A549 (cell line): ENCODE measurements around the gene TDRD9. TPM values are rescaled to one million over a fixed set of nuclear protein-coding genes. Genes with fewer than 3 reads are reported as not detected.

Source experiments
- ATAC-seq, 2 experiments: fragments of 200-7000 bp in 1 of 2; fragments of >200 bp in 1 of 2; cut with Nextera tagmentation in 1 of 2; cut with Tn5 transposase in 1 of 2; 3 replicates each; pipeline versions ENCODE4 v1.8.0 to v1.9.1; 2018 to 2020; ENCODE audit warnings: mild to moderate bottlenecking in 1 of 2, moderate library complexity in 1 of 2
- CTCF ChIA-PET: fragments of 300-600 bp; sonication (Branson Sonifier 250); formaldehyde crosslinking; extraction: SDS; loops from one replicate; lab custom pipeline; 2021; ENCODE audit warnings: antibody characterized with exemption, inconsistent platforms; lab: Yijun Ruan, JAX
- POLR2A ChIA-PET: fragments of 350-600 bp; formaldehyde crosslinking; extraction: SDS; loops from one replicate; lab custom pipeline; 2021; ENCODE audit warnings: antibody characterized with exemption, inconsistent platforms; lab: Yijun Ruan, JAX
- DNase-seq, 2 experiments: peaks; one replicate each; pipeline versions ENCODE4 v3.0.0 to v3.0.0-alpha.2; 2011 to 2016; ENCODE audit warnings: low read depth in 1 of 2, low spot score in 1 of 2
- FAIRE-seq: peaks from 2 replicates; lab custom pipeline; 2011; peaks lifted over from hg19 to GRCh38; lab: Jason Lieb, UNC
- H3K27ac ChIP-seq, 2 experiments: fragments of >200 bp; sonication (Bioruptor Twin); formaldehyde crosslinking; 3 replicates each; pipeline ENCODE4 v1.5.1; 2016 to 2017
- H3K4me1 ChIP-seq: fragments of >200 bp; sonication (Bioruptor Twin); formaldehyde crosslinking; 3 replicates; pipeline ENCODE4 v1.6.1; 2016
- H3K4me2 ChIP-seq: fragments of >200 bp; sonication (Bioruptor Twin); formaldehyde crosslinking; 3 replicates; pipeline ENCODE4 v1.6.1; 2016
- H3K4me3 ChIP-seq: fragments of >200 bp; sonication (Bioruptor Twin); formaldehyde crosslinking; 3 replicates; pipeline ENCODE4 v1.5.1; 2016
- H3K9me3 ChIP-seq: fragments of >200 bp; sonication (Bioruptor Twin); formaldehyde crosslinking; 3 replicates; pipeline ENCODE4 v1.6.1; 2016
- ATOH8 ChIP-seq: fragments of 250-450 bp; sonication (Bioruptor Pico); IDR thresholded peaks from 2 replicates; pipeline ENCODE4 v1.5.0; 2020; ENCODE audit warnings: low read depth, mild to moderate bottlenecking, moderate library complexity
- CBX2 ChIP-seq: fragments of 200-600 bp; sonication (generic); IDR thresholded peaks from 2 replicates; pipeline ENCODE4 v1.6.1; 2016; ENCODE audit warnings: low read depth, mild to moderate bottlenecking, borderline replicate concordance
- CEBPB ChIP-seq, 2 experiments: fragments of >200 bp in 1 of 2; sonication (Bioruptor Twin) in 1 of 2; formaldehyde crosslinking in 1 of 2; IDR thresholded peaks; 2 replicates each; pipeline ENCODE4 v1.6.1; 2012 to 2016
- EHMT2 ChIP-seq: fragments of 200-600 bp; sonication (generic); IDR thresholded peaks from 2 replicates; pipeline ENCODE4 v1.6.1; 2016; ENCODE audit warnings: antibody characterized with exemption, low read depth, mild to moderate bottlenecking, moderate library complexity
- EP300 ChIP-seq, 2 experiments: fragments of >200 bp; sonication (Bioruptor Twin); formaldehyde crosslinking; IDR thresholded peaks; 2 replicates in 1 of 2; 3 replicates in 1 of 2; pipeline ENCODE4 v1.6.1; 2016 to 2017
- FOSL2 ChIP-seq, 2 experiments: fragments of 450-650 bp in 1 of 2; fragments of >200 bp in 1 of 2; sonication (Bioruptor Twin) in 1 of 2; formaldehyde crosslinking; IDR thresholded peaks; 2 replicates each; pipeline versions ENCODE4 v1.5.0 to v1.6.1; 2016 to 2020; ENCODE audit warnings: mild to moderate bottlenecking in 1 of 2, moderate library complexity in 1 of 2
- HEYL ChIP-seq: fragments of 250-450 bp; sonication (Bioruptor Pico); IDR thresholded peaks from 2 replicates; pipeline ENCODE4 v1.8.0; 2021; ENCODE audit warnings: mild to moderate bottlenecking, moderate library complexity
- HOXA7 ChIP-seq: fragments of 250-450 bp; sonication (Bioruptor Pico); IDR thresholded peaks from 2 replicates; pipeline ENCODE4 v1.5.0; 2020; ENCODE audit warnings: mild to moderate bottlenecking, moderate library complexity
- HOXB13 ChIP-seq: fragments of 250-450 bp; sonication (Bioruptor Pico); IDR thresholded peaks from 2 replicates; pipeline ENCODE4 v1.5.0; 2020; ENCODE audit warnings: low read depth, mild to moderate bottlenecking, moderate library complexity
- JUN ChIP-seq, 2 experiments: fragments of >200 bp; sonication (Bioruptor Twin); formaldehyde crosslinking; IDR thresholded peaks; 2 replicates in 1 of 2; 3 replicates in 1 of 2; pipeline ENCODE4 v1.6.1; 2016 to 2017
- JUNB ChIP-seq: fragments of >200 bp; sonication (Bioruptor Twin); formaldehyde crosslinking; IDR thresholded peaks from 2 replicates; pipeline ENCODE4 v1.6.1; 2016
- KDM1A ChIP-seq: fragments of 200-600 bp; sonication (generic); IDR thresholded peaks from 2 replicates; pipeline ENCODE4 v1.6.1; 2016; ENCODE audit warnings: low read depth, mild to moderate bottlenecking
- MAFK ChIP-seq: fragments of 450-650 bp; IDR thresholded peaks from 2 replicates; pipeline ENCODE4 v1.6.1; 2014; ENCODE audit not compliant: partially characterized antibody
- MAZ ChIP-seq: fragments of 150-350 bp; IDR thresholded peaks from 2 replicates; pipeline ENCODE4 v1.6.1; 2014; ENCODE audit warnings: antibody characterized with exemption, low read depth, low read length, borderline replicate concordance
- NPAS2 ChIP-seq: fragments of 250-450 bp; sonication (Bioruptor Pico); IDR thresholded peaks from 2 replicates; pipeline ENCODE4 v1.8.0; 2022; ENCODE audit warnings: mild to moderate bottlenecking, moderate library complexity, borderline replicate concordance
- PHF8 ChIP-seq: fragments of 200-600 bp; sonication (generic); IDR thresholded peaks from 2 replicates; pipeline ENCODE4 v1.6.1; 2016; ENCODE audit warnings: low read depth, mild to moderate bottlenecking, antibody characterized with exemption, moderate library complexity, borderline replicate concordance
- POLR2A ChIP-seq: IDR thresholded peaks from 2 replicates; pipeline ENCODE4 v1.6.1; 2012; ENCODE audit warnings: mild to moderate bottlenecking, low read length
- RAD21 ChIP-seq, 2 experiments: fragments of >200 bp in 1 of 2; sonication (Bioruptor Twin) in 1 of 2; formaldehyde crosslinking in 1 of 2; IDR thresholded peaks in 1 of 2; conservative IDR thresholded peaks in 1 of 2; 2 replicates in 1 of 2; 3 replicates in 1 of 2; pipeline ENCODE4 v1.6.1; 2012 to 2018; ENCODE audit warnings: inconsistent platforms in 1 of 2
- RARB ChIP-seq: fragments of 250-450 bp; sonication (Bioruptor Pico); IDR thresholded peaks from 2 replicates; pipeline ENCODE4 v1.8.0; 2021; ENCODE audit warnings: mild to moderate bottlenecking, moderate library complexity
- RCOR1 ChIP-seq: fragments of 150-350 bp; IDR thresholded peaks from 2 replicates; pipeline ENCODE4 v1.6.1; 2014; ENCODE audit warnings: antibody characterized with exemption, low read length, low read depth
- TFCP2L1 ChIP-seq: fragments of 250-450 bp; sonication (Bioruptor Pico); IDR thresholded peaks from 2 replicates; pipeline ENCODE4 v1.5.0; 2021; ENCODE audit warnings: mild to moderate bottlenecking
- TP53 ChIP-seq: fragments of 250-450 bp; sonication (Bioruptor Pico); IDR thresholded peaks from 2 replicates; pipeline ENCODE4 v1.5.0; 2021; ENCODE audit warnings: mild to moderate bottlenecking, moderate library complexity
- WGBS: methylation state at CpG from one replicate; pipeline ENCODE4 v1.1.6; 2017; ENCODE audit errors: missing lambda C conversion rate; 5-methylcytosine and 5-hydroxymethylcytosine counted together
- polyA plus RNA-seq, 4 experiments: library from polyadenylated mRNA; depleted of rRNA in 3 of 4; stranded (reverse); fragments of >200 nt; fragmentation: RNase III in 1 of 4; extraction: RNeasy Plus Mini Kit Qiagen cat#74134 plus additional on column Dnase treatment in 1 of 4; gene quantifications; 2 replicates in 3 of 4; 3 replicates in 1 of 4; pipeline ENCODE4 v1.2.3, GENCODE V29; 2011 to 2017
- TF ChIP-seq, protein P1 (sequence below): fragments of 200-600 bp; sonication (generic); IDR thresholded peaks from 2 replicates; pipeline ENCODE4 v1.6.1; 2016; ENCODE audit warnings: antibody characterized with exemption, mild to moderate bottlenecking, moderate library complexity
- TF ChIP-seq, protein P2 (sequence below): fragments of 250-450 bp; sonication (Bioruptor Pico); IDR thresholded peaks from 2 replicates; pipeline ENCODE4 v1.5.0; 2021; ENCODE audit warnings: mild to moderate bottlenecking, moderate library complexity, borderline replicate concordance
- TF ChIP-seq, protein P3 (sequence below): fragments of >200 bp; sonication (Bioruptor Twin); formaldehyde crosslinking; IDR thresholded peaks from 2 replicates; pipeline ENCODE4 v1.6.1; 2016

Gene TDRD9
- polyA plus RNA-seq, 2 of the 4 experiments (the other 2 are of a cell fraction): 0.04 TPM; not detected in 1

DNA sequence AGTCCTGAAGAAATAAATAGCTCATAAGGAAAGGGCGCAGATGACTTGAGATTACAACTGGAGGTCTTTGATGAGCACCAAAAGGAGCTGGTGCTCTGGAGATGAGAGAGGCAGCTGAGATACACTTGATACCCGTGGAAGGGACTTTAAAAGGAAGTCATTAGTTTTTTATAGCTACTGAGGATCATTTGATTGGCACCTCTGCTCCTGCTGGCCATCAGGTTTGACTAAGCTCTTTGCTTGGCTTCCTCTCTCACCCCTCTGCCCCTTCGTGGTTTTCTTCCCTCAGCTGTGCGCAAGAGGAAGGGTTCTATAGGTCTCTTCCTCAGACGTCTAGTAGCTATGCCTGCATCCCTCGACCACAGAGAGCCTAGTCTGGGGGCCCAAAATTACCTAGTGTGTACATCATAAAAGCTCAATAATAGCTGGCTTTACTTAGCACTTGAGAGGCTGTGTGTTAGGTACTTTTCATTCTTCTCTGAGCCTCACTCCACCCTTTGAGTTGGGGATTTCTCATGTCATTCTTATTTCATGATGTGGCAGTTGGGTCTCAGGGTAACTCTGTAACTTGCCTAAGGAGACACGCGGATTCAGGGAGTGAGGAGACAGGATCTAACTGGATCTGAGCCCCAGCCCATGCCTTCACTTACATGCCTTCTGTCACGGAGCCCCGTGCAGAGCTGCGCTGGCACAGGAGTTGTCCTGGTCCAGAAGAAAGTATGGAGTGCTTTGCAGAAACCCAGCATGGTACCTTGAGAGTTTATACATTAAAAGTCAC is 88.8 kb downstream of the TDRD9 start:
- Histone ChIP-seq H3K9me3 (no peaks in the 10 kb centered on the region), H3K4me3 (no peak overlapping the region), H3K4me1 (peaks cover 10% of the 10 kb centered on the region), H3K4me2 (no peak overlapping the region), H3K27ac (no peak overlapping the region)
- 51% methylated on average over 11 of the region's 11 CpGs for WGBS
- POLR2A ChIA-PET: no interaction called here
- no peak for FAIRE-seq
- no peak for TF ChIP-seq ATOH8 (CRISPR knock-in tag)
- no peak for TF ChIP-seq TFCP2L1
- no peak for TF ChIP-seq RAD21 (conservative IDR thresholded peaks at IDR 0.05 in 1 of 2, IDR thresholded peaks at IDR 0.05 in 1 of 2)
- no peak for TF ChIP-seq RARB
- no peak for TF ChIP-seq JUN (IDR thresholded peaks at IDR 0.05)
- TF ChIP-seq EHMT2: no peak
- TF ChIP-seq EP300 (IDR thresholded peaks at IDR 0.05): no peak
- no peak for TF ChIP-seq HEYL
- TF ChIP-seq POLR2A: no peak
- TF ChIP-seq, all 56 proteins: peak for 0
- no peak; a peak in 1 of 6 replicates for ATAC-seq
- no peak for DNase-seq
- CTCF ChIA-PET: interaction anchor here (0.8 to 1.9 kb wide), 4 partner anchors 12 to 61 kb away, joined by 3 to 6 read pairs (median 4); no protein-coding TSS in a partner anchor

DNA sequence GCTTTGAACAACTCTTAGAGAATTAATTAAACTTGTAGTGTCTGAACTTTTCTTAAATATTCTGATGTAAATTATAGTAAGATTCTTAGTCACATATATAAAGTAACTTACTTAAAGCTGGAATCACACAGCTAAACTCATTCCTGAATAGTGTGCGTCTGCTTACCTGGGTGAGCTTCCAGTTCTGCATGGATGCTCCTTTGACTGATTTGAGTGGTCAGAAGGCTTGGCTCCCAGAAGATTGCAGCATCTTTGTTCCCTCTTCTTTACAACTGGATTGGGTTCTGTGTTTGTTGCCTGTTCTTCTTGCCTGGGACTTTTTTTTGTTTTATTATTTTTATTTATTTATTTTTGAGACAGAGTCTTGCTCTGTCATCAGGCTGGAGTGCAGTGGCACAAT is 90.8 kb downstream of the TDRD9 start:
- DNase-seq: no peak
- no peak overlapping the region for H3K4me3 ChIP-seq
- 96% methylated on average over 1 of the region's 1 CpG for WGBS
- CTCF ChIA-PET: interaction anchor here (1.6 to 1.9 kb wide), 2 partner anchors 10 to 59 kb away, joined by 3 to 6 read pairs; no protein-coding TSS in a partner anchor
- H3K27ac ChIP-seq: no peak overlapping the region
- H3K4me2 ChIP-seq: no peak overlapping the region
- POLR2A ChIA-PET: no interaction called here
- no peak for TF ChIP-seq PHF8
- TF ChIP-seq, protein P1, sequence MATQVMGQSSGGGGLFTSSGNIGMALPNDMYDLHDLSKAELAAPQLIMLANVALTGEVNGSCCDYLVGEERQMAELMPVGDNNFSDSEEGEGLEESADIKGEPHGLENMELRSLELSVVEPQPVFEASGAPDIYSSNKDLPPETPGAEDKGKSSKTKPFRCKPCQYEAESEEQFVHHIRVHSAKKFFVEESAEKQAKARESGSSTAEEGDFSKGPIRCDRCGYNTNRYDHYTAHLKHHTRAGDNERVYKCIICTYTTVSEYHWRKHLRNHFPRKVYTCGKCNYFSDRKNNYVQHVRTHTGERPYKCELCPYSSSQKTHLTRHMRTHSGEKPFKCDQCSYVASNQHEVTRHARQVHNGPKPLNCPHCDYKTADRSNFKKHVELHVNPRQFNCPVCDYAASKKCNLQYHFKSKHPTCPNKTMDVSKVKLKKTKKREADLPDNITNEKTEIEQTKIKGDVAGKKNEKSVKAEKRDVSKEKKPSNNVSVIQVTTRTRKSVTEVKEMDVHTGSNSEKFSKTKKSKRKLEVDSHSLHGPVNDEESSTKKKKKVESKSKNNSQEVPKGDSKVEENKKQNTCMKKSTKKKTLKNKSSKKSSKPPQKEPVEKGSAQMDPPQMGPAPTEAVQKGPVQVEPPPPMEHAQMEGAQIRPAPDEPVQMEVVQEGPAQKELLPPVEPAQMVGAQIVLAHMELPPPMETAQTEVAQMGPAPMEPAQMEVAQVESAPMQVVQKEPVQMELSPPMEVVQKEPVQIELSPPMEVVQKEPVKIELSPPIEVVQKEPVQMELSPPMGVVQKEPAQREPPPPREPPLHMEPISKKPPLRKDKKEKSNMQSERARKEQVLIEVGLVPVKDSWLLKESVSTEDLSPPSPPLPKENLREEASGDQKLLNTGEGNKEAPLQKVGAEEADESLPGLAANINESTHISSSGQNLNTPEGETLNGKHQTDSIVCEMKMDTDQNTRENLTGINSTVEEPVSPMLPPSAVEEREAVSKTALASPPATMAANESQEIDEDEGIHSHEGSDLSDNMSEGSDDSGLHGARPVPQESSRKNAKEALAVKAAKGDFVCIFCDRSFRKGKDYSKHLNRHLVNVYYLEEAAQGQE: no peak
- TF ChIP-seq MAFK: no peak
- no peak for TF ChIP-seq CEBPB (IDR thresholded peaks at IDR 0.05)
- TF ChIP-seq HOXA7 (CRISPR knock-in tag): no peak
- no peak for TF ChIP-seq HOXB13
- TF ChIP-seq, protein P2, sequence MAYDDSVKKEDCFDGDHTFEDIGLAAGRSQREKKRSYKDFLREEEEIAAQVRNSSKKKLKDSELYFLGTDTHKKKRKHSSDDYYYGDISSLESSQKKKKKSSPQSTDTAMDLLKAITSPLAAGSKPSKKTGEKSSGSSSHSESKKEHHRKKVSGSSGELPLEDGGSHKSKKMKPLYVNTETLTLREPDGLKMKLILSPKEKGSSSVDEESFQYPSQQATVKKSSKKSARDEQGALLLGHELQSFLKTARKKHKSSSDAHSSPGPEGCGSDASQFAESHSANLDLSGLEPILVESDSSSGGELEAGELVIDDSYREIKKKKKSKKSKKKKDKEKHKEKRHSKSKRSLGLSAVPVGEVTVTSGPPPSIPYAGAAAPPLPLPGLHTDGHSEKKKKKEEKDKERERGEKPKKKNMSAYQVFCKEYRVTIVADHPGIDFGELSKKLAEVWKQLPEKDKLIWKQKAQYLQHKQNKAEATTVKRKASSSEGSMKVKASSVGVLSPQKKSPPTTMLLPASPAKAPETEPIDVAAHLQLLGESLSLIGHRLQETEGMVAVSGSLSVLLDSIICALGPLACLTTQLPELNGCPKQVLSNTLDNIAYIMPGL (CRISPR knock-in tag): no peak
- no peak for TF ChIP-seq RCOR1
- TF ChIP-seq, protein P3, sequence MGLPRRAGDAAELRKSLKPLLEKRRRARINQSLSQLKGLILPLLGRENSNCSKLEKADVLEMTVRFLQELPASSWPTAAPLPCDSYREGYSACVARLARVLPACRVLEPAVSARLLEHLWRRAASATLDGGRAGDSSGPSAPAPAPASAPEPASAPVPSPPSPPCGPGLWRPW: no peak
- TF ChIP-seq TP53 (CRISPR knock-in tag): no peak
- TF ChIP-seq MAZ: no peak
- no peak for TF ChIP-seq POLR2A
- no peak for TF ChIP-seq NPAS2 (CRISPR knock-in tag)
- no peak for TF ChIP-seq FOSL2 (IDR thresholded peaks at IDR 0.05)
- TF ChIP-seq FOSL2 (CRISPR knock-in tag; IDR thresholded peaks at IDR 0.05): no peak
- no peak for TF ChIP-seq KDM1A
- TF ChIP-seq EHMT2: no peak
- TF ChIP-seq CBX2: no peak
- no peak for TF ChIP-seq JUNB
- ATAC-seq: no peak
- no peaks in the 10 kb centered on the region for H3K9me3 ChIP-seq
- FAIRE-seq: no peak
- H3K4me1 ChIP-seq: peaks cover 7% of the 10 kb centered on the region; the same call in 2 of the 3 replicates
